Psoas muscle (tissue), 8 donors: ENCODE results near the gene IL6ST. TPM values are rescaled to one million over a fixed set of nuclear protein-coding genes. Genes with fewer than 3 reads are reported as not detected.
A peak's percentile ranks its signal among the peaks of the same experiment; 100 is the strongest.
"Not testable (repeated sequence)": the region's sequence is repeated elsewhere in the genome, so short reads cannot be mapped to it uniquely, and the experiment has no call there.

Source experiments
- ATAC-seq, 4 donors: fragments of 200-7000 bp; cut with Tn5 transposase; one replicate each; pipeline ENCODE4 v1.9.1; 2020; ENCODE audit warnings: moderate library complexity in 3 of 4, mild to moderate bottlenecking in 2 of 4
- DNase-seq, 2 donors: peaks; one replicate each; pipeline ENCODE4 v3.0.0-alpha.2; 2020
- H3K27ac ChIP-seq: fragments of 200-600 bp; one replicate; pipeline ENCODE4 v1.8.0; 2022
- H3K27me3 ChIP-seq, 3 donors: fragments of 200-600 bp in 1 of 3; one replicate each; pipeline versions ENCODE4 v1.6.1 to v1.8.0; 2013 to 2022; ENCODE audit warnings: low read length in 2 of 3, mild to moderate bottlenecking in 2 of 3, moderate library complexity in 1 of 3; ENCODE audit not compliant: insufficient read depth in 3 of 3
- H3K36me3 ChIP-seq, 2 donors: fragments of 200-600 bp in 1 of 2; one replicate each; pipeline versions ENCODE4 v1.6.1 to v1.8.0; 2013 to 2022; ENCODE audit warnings: low read depth in 1 of 2, mild to moderate bottlenecking in 1 of 2, moderate library complexity in 1 of 2; ENCODE audit not compliant: insufficient read depth in 1 of 2
- H3K4me1 ChIP-seq: fragments of 200-600 bp; one replicate; pipeline ENCODE4 v1.8.0; 2022
- H3K4me3 ChIP-seq: fragments of 200-600 bp; one replicate; pipeline ENCODE4 v1.8.0; 2022; ENCODE audit warnings: mild to moderate bottlenecking
- H3K9me3 ChIP-seq: fragments of 200-600 bp; one replicate; pipeline ENCODE4 v1.8.0; 2022
- WGBS, 3 donors: extraction: QIAGEN DNeasy Blood & Tissue Kit; methylation state at CpG; one replicate each; pipeline versions ENCODE4 v1.1.6 to v1.1.7; 2013; 5-methylcytosine and 5-hydroxymethylcytosine counted together
- intact Hi-C, 2 donors: fragments of 100-400 bp; cut with DNase I; formaldehyde crosslinking; loops; one replicate each; pipeline versions ENCODE4 v1.11.0 to v1.14.2; 2022
- polyA plus RNA-seq, 3 donors: library from polyadenylated mRNA; stranded (reverse); fragments of 200-250 nt; gene quantifications; one replicate each; pipeline ENCODE4 v1.2.3, GENCODE V29; 2013
- total RNA-seq, 4 donors: library from RNA; stranded (reverse); fragmentation: NEBNext Ultra II Directional in 2 of 4; extraction: Animal tissue kit (Norgen Biotek cat#: 25700) in 2 of 4; gene quantifications; one replicate each; pipeline versions ENCODE4 v1.2.1 to v1.2.4, GENCODE V29; 2021 to 2023
- TF ChIP-seq, protein P1 (sequence below): fragments of 200-600 bp; IDR thresholded peaks from one replicate; pipeline ENCODE4 v1.8.0; 2022; ENCODE audit warnings: antibody characterized with exemption
- donor health status: healthy with polysubstance abuse.
- donor health status: DM: no; HTN: no; CAD: no; lungs with moderate emphysema.
- donor health status: Bipolar disorder and iron deficiency.
- donor health status: healthy.
- donor health status: DM: yes; HTN: yes; CAD: no.
- donor health status: DM: no; HTN: no; CAD: no.
- donor health status: DM: no; HTN: no; CAD: no.
- donor health status: DM: yes; HTN: yes; CAD: no.

Gene IL6ST
- total and polyA plus RNA-seq, 7 donors: 38.6 to 255 (median 143) TPM

GRCh38 chr5:55969956-55970355, 24.8 kb downstream of the IL6ST start:
- Histone ChIP-seq H3K36me3 (peaks cover 0 to 78% of the 10 kb centered on the region in 2 donors), H3K9me3 (no peaks in the 10 kb centered on the region), H3K27me3 (no peaks in the 10 kb centered on the region), H3K4me1 (peaks cover 4% of the 10 kb centered on the region), H3K27ac (no peak overlapping the region), H3K4me3 (no peak overlapping the region)
- TF ChIP-seq, protein P1, sequence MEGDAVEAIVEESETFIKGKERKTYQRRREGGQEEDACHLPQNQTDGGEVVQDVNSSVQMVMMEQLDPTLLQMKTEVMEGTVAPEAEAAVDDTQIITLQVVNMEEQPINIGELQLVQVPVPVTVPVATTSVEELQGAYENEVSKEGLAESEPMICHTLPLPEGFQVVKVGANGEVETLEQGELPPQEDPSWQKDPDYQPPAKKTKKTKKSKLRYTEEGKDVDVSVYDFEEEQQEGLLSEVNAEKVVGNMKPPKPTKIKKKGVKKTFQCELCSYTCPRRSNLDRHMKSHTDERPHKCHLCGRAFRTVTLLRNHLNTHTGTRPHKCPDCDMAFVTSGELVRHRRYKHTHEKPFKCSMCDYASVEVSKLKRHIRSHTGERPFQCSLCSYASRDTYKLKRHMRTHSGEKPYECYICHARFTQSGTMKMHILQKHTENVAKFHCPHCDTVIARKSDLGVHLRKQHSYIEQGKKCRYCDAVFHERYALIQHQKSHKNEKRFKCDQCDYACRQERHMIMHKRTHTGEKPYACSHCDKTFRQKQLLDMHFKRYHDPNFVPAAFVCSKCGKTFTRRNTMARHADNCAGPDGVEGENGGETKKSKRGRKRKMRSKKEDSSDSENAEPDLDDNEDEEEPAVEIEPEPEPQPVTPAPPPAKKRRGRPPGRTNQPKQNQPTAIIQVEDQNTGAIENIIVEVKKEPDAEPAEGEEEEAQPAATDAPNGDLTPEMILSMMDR: no peak
- no peak for ATAC-seq
- 29 to 38% (median 33%) methylated on average over 1 of the region's 1 CpG for WGBS, 3 donors
- DNase-seq: no peak
- intact Hi-C loops: loop anchor here (10.0 kb wide), 1 partner anchor 235 kb away; no protein-coding TSS in a partner anchor

DNA sequence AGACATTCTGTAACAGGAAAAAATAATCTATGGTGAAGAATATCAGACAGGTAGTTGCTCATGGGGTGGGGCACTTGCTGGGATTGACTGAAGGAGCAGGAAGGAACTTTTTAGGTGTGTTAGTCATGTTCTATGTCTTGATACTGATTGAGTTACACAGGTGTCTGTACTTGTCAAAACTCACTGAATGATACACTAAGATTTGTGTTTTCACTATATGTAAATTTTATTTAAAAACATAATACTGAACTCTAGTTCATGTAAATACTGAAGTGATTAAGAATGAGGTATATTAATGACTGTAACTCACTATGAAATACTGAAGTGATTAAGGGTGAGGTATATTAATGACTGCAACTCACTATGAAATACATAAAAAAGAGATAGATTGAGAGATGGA, 28.5 kb downstream of the IL6ST start:
- DNase-seq: no peak
- peak overlapping the region; percentile 25 for H3K27ac ChIP-seq
- intact Hi-C loops: no loop called here
- TF ChIP-seq, protein P1: no peak
- ATAC-seq: peak in 3 of 4 donors; percentile 56 to 75 (median 65)
- H3K27me3 ChIP-seq: no peaks in the 10 kb centered on the region
- peaks cover 4% of the 10 kb centered on the region for H3K4me1 ChIP-seq
- H3K4me3 ChIP-seq: no peak overlapping the region
- peaks cover 2 to 80% of the 10 kb centered on the region in 2 donors for H3K36me3 ChIP-seq
- H3K9me3 ChIP-seq: no peaks in the 10 kb centered on the region

DNA sequence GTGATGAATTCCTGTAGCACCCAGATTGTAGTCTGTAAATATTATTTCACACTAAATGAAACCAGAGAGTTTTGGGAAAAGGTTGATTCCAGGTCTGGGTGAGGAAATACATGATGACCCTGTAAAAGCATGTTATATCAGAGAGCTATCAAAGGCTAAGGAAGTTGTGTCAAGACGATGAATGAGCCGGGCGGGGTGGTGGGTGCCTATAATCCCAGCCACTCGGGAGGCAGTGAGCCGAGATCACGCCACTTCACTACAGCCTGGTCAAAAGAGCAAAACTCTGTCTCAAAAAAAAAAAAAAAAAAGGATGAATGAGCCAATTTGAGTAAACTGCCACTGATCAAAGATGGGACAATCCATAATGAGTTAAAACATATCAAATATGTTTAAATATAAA, 29.2 kb downstream of the IL6ST start:
- 78 to 80% (median 80%) methylated on average over 6 of the region's 6 CpGs for WGBS, 3 donors
- intact Hi-C loops: no loop called here
- Histone ChIP-seq H3K36me3 (peaks cover 3 to 83% of the 10 kb centered on the region in 2 donors), H3K9me3 (no peaks in the 10 kb centered on the region), H3K4me1 (peaks cover 4% of the 10 kb centered on the region), H3K27ac (no peak overlapping the region), H3K4me3 (no peak overlapping the region), H3K27me3 (no peaks in the 10 kb centered on the region)
- DNase-seq: no peak
- ATAC-seq: no peak
- TF ChIP-seq, protein P1: no peak

- ATAC-seq: no peak
- 98 to 99% (median 98%) methylated on average over 7 of the region's 7 CpGs for WGBS, 3 donors
- DNase-seq: no peak
- Histone ChIP-seq H3K4me1 (no peaks in the 10 kb centered on the region), H3K27ac (no peak overlapping the region), H3K9me3 (no peaks in the 10 kb centered on the region), H3K27me3 (no peaks in the 10 kb centered on the region), H3K36me3 (peaks cover 6 to 94% of the 10 kb centered on the region in 2 donors), H3K4me3 (no peak overlapping the region)
- intact Hi-C loops: no loop called here
- TF ChIP-seq, protein P1: no peak
Measured at GRCh38 chr5:55960779-55961178, 34.0 kb downstream of the IL6ST start.

GRCh38 chr5:55959208-55959607, 35.6 kb downstream of the IL6ST start:
- Histone ChIP-seq H3K4me3 (no peak overlapping the region), H3K9me3 (no peaks in the 10 kb centered on the region), H3K27ac (no peak overlapping the region), H3K4me1 (no peaks in the 10 kb centered on the region), H3K27me3 (no peaks in the 10 kb centered on the region), H3K36me3 (peaks cover 10 to 100% of the 10 kb centered on the region in 2 donors)
- WGBS, 3 donors: 95 to 100% (median 97%) methylated on average over 1 of the region's 1 CpG
- TF ChIP-seq, protein P1: no peak
- ATAC-seq (no peak), DNase-seq (no peak)
- intact Hi-C loops: loop anchor here in 1 of 2 donors (10.0 kb wide), 1 partner anchor 684 kb away; no protein-coding TSS in a partner anchor

DNA sequence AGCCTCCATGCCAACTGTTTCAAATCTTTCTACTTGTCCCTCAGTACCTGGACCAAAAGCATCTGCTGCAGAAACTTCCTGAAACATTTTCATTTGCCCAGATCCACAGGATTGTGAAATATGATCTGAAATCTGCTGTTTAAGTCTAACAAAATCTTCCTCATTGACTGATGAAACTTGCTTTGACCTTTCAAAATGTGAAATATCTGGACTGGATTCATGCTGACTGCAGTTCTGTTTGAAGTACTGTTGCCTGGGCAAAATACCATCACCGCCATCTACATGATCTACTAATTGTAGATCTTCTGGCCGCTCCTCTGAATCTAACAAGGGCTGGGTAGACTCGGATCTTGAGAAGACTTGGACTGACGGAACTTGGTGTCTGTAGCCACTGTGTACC, 53.6 kb downstream of the IL6ST start:
- 80 to 91% (median 84%) methylated on average over 4 of the region's 4 CpGs for WGBS, 3 donors
- H3K4me1 ChIP-seq, DNase-seq, H3K27me3 ChIP-seq, H3K27ac ChIP-seq, H3K4me3 ChIP-seq, H3K9me3 ChIP-seq: not testable (repeated sequence)
- peaks cover 9 to 92% of the 10 kb centered on the region in 2 donors for H3K36me3 ChIP-seq
- ATAC-seq: peak in 1 of 4 donors; percentile 18
- intact Hi-C loops: loop anchor here in 1 of 2 donors (5.0 kb wide), 1 partner anchor 664 kb away; no protein-coding TSS in a partner anchor

DNA sequence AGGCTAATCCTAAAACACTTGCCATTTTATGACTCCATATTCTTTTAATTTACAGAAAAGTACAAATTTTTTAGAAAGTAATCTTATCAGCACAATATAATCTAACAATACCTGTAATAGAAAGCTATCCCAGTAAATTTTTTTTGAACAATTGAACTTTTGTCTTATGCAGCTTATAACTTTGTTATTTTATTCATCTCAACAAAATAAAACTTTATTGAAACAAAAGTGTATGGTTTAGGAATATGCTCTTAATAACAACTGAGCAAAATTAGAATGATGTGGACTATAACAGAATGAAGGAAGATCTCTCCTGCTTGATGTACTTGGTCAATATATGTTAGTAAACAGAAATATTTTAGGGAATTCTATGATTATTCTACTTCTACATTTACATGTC, 57.2 kb downstream of the IL6ST start:
- peaks cover 7 to 59% of the 10 kb centered on the region in 2 donors for H3K36me3 ChIP-seq
- H3K4me3 ChIP-seq, H3K4me1 ChIP-seq, H3K9me3 ChIP-seq, H3K27me3 ChIP-seq, DNase-seq, ATAC-seq, H3K27ac ChIP-seq: not testable (repeated sequence)
- intact Hi-C loops: loop anchor here in 1 of 2 donors (10.0 kb wide), 2 partner anchors 267 to 897 kb away; no protein-coding TSS in a partner anchor
